Chondrocyte (in vitro differentiated cells): ENCODE data around the gene ZCCHC3. TPM values are rescaled to one million over a fixed set of nuclear protein-coding genes. Genes with fewer than 3 reads are reported as not detected.
A peak's percentile ranks its signal among the peaks of the same experiment; 100 is the strongest.

Experiments used
- DNase-seq: peaks from one replicate; pipeline ENCODE4 v3.0.0; 2021; ENCODE audit warnings: mixed read lengths, low spot score
- H3K27ac Mint-ChIP-seq: one replicate; pipeline ENCODE4 v1.8.0; 2021; ENCODE audit warnings: mild to moderate bottlenecking, moderate library complexity, mixed read lengths; ENCODE audit not compliant: unreplicated experiment
- H3K27me3 Mint-ChIP-seq: 2 replicates; pipeline ENCODE4 v1.8.0; 2021; ENCODE audit warnings: low read depth, mixed read lengths
- H3K36me3 Mint-ChIP-seq: 2 replicates; pipeline ENCODE4 v1.8.0; 2021; ENCODE audit warnings: low read depth, mixed read lengths
- H3K4me1 Mint-ChIP-seq: 2 replicates; pipeline ENCODE4 v1.8.0; 2021; ENCODE audit warnings: low read depth, mild to moderate bottlenecking, mixed read lengths
- H3K4me3 Mint-ChIP-seq: one replicate; pipeline ENCODE4 v1.8.0; 2021; ENCODE audit warnings: mild to moderate bottlenecking, moderate library complexity, mixed read lengths; ENCODE audit not compliant: unreplicated experiment
- H3K9me3 Mint-ChIP-seq: 2 replicates; pipeline ENCODE4 v1.8.0; 2021; ENCODE audit warnings: low read depth, mixed read lengths
- total RNA-seq: library from RNA; stranded (reverse); gene quantifications from 3 replicates; pipeline ENCODE4 v1.2.1, GENCODE V29; 2021
- TF ChIP-seq, protein P1 (sequence below): fragments of 200-600 bp; sonication (generic); IDR thresholded peaks from 2 replicates; pipeline ENCODE4 v1.5.0; 2021; ENCODE audit warnings: antibody characterized with exemption, mild to moderate bottlenecking, moderate library complexity

The ZCCHC3 gene
- total RNA-seq, 1 donor from 2014 or later: 18.6 TPM

DNA sequence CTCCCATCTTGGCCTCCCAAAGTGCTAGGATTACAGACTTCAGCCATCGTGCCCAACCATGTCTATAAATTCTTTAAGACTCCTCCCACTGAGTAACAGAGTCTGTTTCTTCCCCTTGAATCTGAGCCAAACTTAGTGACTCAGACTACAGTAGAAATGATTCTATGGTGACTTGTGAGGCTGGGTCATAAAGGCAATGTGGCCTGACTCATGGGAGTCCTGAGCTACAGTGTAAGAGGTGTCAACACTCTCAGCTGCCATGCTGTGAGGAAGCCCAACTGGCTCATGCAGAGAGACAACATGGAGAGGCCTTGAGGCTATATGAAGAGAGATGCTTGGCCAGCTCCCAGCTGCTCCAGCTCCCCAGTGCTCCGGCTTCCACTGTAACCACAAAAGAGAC, 44.3 kb downstream of the ZCCHC3 start:
- H3K4me1 Mint-ChIP-seq: peaks cover 6% of the 10 kb centered on the region
- peaks cover 9% of the 10 kb centered on the region for H3K36me3 Mint-ChIP-seq
- H3K4me3 Mint-ChIP-seq: no peak overlapping the region
- TF ChIP-seq, protein P1, sequence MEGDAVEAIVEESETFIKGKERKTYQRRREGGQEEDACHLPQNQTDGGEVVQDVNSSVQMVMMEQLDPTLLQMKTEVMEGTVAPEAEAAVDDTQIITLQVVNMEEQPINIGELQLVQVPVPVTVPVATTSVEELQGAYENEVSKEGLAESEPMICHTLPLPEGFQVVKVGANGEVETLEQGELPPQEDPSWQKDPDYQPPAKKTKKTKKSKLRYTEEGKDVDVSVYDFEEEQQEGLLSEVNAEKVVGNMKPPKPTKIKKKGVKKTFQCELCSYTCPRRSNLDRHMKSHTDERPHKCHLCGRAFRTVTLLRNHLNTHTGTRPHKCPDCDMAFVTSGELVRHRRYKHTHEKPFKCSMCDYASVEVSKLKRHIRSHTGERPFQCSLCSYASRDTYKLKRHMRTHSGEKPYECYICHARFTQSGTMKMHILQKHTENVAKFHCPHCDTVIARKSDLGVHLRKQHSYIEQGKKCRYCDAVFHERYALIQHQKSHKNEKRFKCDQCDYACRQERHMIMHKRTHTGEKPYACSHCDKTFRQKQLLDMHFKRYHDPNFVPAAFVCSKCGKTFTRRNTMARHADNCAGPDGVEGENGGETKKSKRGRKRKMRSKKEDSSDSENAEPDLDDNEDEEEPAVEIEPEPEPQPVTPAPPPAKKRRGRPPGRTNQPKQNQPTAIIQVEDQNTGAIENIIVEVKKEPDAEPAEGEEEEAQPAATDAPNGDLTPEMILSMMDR: no peak
- no peaks in the 10 kb centered on the region for H3K27me3 Mint-ChIP-seq
- H3K27ac Mint-ChIP-seq: peak overlapping the region; percentile 74
- DNase-seq: no peak
- H3K9me3 Mint-ChIP-seq: peaks cover 12% of the 10 kb centered on the region

DNA sequence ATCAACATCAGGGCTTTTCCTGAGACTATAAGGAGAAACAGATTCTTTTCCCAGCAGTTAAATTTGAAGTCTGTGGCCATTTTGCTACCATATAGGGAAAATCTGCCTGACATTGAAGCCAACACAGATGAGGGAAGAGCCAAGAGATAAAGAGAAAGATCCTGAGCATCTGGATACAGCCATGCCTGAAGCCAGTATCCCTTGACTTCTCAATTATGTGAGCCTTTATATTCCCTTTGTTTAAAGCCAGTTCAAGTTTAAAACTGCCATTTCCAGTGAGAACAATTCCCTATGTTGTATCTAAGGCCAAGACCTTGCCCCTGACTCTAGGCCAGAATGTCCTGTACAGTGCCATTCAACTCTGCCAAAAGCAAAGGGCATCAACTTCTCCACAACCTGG, 45.7 kb downstream of the ZCCHC3 start:
- TF ChIP-seq, protein P1: no peak
- H3K27me3 Mint-ChIP-seq: no peaks in the 10 kb centered on the region

DNA sequence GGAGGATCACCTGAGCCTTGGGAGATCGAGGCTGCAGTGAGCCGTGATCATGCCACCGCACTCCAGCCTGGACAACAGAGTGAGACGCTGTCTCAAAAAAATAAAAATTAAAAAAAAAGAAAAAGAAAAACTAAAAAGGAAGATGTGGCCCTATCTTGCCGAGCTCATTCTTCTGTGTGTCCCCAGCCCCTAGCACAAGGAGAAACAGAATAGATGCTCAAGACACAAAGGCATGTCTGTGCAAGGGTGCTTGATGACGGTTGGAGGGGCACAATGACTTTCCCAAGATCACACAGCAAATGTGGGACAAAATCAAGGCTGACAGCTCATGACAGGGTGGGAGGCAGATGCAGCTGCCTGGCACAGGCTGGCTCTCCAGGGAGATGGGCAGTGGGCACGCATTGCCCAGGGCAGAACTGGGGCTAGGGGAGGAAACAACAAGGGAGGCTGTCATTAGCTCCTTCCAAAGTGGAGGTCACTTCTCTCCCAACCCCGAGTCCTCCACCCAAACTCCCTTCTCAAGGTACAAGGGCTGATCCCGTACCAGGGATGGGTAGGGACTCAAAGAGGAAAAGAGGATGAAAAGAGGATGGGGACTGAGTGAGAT, 48.8 kb downstream of the ZCCHC3 start:
- Mint-ChIP-seq H3K27me3 (no peaks in the 10 kb centered on the region), H3K36me3 (peaks cover 10% of the 10 kb centered on the region), H3K4me3 (peak overlapping the region; percentile 82), H3K27ac (peak overlapping the region; percentile 94), H3K4me1 (peaks cover 14% of the 10 kb centered on the region), H3K9me3 (peaks cover 12% of the 10 kb centered on the region)
- no peak for DNase-seq
- TF ChIP-seq, protein P1: no peak

More for the DNA sequence above, 45.7 kb downstream of the ZCCHC3 start:
- no peak overlapping the region for H3K4me3 Mint-ChIP-seq
- H3K27ac Mint-ChIP-seq: no peak overlapping the region
- peaks cover 6% of the 10 kb centered on the region for H3K4me1 Mint-ChIP-seq
- H3K36me3 Mint-ChIP-seq: peaks cover 9% of the 10 kb centered on the region
- no peak for DNase-seq
- H3K9me3 Mint-ChIP-seq: peaks cover 12% of the 10 kb centered on the region

DNA sequence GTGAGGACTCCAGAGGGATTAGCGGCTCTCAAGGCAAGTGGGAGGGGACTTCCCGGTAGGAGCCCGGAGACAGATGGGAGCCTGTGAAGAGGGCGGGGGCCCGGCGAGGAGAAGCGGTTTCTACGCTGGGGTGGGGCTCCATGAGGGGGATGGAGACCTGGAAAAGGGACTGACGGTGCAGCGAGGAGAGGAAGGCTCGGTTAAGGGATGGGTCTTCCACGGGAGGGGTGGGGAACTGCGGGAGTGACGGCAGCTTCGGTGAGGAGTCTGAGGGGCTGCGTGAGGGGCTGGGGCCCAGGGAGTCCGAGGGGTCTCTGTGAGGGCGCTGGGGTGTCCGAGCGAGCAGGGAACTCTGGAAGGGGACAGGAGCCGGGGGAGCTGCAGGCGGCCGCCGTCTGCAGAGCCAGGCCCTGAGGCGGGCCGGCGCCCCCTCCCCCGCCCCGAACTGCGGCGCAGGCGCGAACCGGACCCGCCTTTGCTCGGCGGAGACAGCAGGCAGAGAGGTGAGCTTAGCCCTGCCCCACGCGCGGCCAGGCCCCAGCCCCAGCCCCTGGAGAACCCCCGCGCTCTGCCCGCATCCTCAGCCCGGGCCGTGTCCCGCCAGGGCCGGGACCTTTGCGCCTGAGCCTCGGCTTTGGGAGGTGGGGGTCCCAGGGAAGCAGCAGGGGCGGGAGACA, 49.4 kb downstream of the ZCCHC3 start, which contains the start of gene NRSN2:
TSS of gene NRSN2 (plus strand) at position 472 of the 677 bp plus-strand sequence. CDS start 2,533 bp downstream, outside the sequence.
- TF ChIP-seq, protein P1: no peak
- Mint-ChIP-seq H3K36me3 (peaks cover 9% of the 10 kb centered on the region), H3K4me1 (peaks cover 14% of the 10 kb centered on the region), H3K9me3 (peaks cover 9% of the 10 kb centered on the region), H3K27ac (peak within 1 kb of the TSS; percentile 95), H3K27me3 (no peaks in the 10 kb centered on the region), H3K4me3 (peak within 1 kb of the TSS; percentile 82)
- no peak for DNase-seq

DNA sequence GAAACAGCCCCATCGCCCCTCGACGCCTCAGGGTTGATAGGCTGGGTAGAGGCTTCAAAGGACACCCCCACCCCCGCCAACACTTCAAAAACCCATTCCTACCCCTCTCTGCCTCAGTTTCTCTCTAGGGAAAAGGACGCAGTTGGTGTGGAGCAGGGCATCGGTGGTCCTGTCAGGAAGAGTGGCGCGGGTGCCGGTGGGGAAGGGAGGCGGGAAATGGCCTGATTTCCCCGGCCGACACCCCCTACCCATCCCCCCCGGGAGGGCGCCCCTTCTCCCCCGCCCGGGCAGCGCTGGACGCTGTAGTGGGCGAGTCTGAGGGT, 49.9 kb downstream of the ZCCHC3 start:
- Mint-ChIP-seq H3K4me3 (peak overlapping the region; percentile 82), H3K27me3 (no peaks in the 10 kb centered on the region), H3K4me1 (peaks cover 14% of the 10 kb centered on the region), H3K36me3 (peaks cover 8% of the 10 kb centered on the region), H3K9me3 (peaks cover 5% of the 10 kb centered on the region), H3K27ac (peak overlapping the region; percentile 95)
- no peak for DNase-seq
- TF ChIP-seq, protein P1: no peak
